Purkinje cell (primary cell): ENCODE results near the gene ELOF1. TPM values are rescaled to one million over a fixed set of nuclear protein-coding genes. Genes with fewer than 3 reads are reported as not detected.

Experiments
- polyA plus RNA-seq: library from polyadenylated mRNA; unstranded; fragments of >200 nt; fragmentation: Nextera tagmentation; gene quantifications from 2 replicates; pipeline ENCODE4 v1.2.1, GENCODE V29; 2014

The ELOF1 gene
- polyA plus RNA-seq, result 17.2 and 21.9 TPM in 2 replicates

GRCh38 chr19:11558881-11559828, at the start of gene ELOF1:
Gene ELOF1 (minus strand): TSS chr19:11559230. CDS start chr19:11554347, 4,883 bp downstream.

GRCh38 chr19:11597202-11598102, 38.4 kb upstream of the ELOF1 start, which contains the start of gene ZNF627:
Gene ZNF627 (plus strand): TSS chr19:11597483. CDS start chr19:11597628, 145 bp downstream.

GRCh38 chr19:11577451-11578257, 18.6 kb upstream of the ELOF1 start, which contains the start of gene ACP5:
Gene ACP5 (minus strand): TSS chr19:11577645. CDS start chr19:11577317, 328 bp downstream.

GRCh38 chr19:11538232-11539036, 20.6 kb downstream of the ELOF1 start, which contains the start of gene CNN1:
Gene CNN1 (plus strand): TSS chr19:11538851. CDS start chr19:11538928, 77 bp downstream.

GRCh38 chr19:11528551-11529341, 30.3 kb downstream of the ELOF1 start, which contains the start of gene ECSIT:
Gene ECSIT (minus strand): TSS chr19:11529134. CDS start chr19:11519170, 9,964 bp downstream.

GRCh38 chr19:11505504-11506100, 53.4 kb downstream of the ELOF1 start, which contains the start of gene ZNF653:
Gene ZNF653 (minus strand): TSS chr19:11505839. CDS start chr19:11505786, 53 bp downstream.

Other genes with a start within 250 kb of the ELOF1 start
- gene RAB3D, start 219.6 kb downstream of the ELOF1 start, polyA plus RNA-seq, result 0.90 and 1.9 TPM in 2 replicates
- gene TMEM205, start 213.0 kb downstream of the ELOF1 start, polyA plus RNA-seq, result 56.6 and 111 TPM in 2 replicates
- 0.47 and 2.0 TPM in 2 replicates for gene CCDC159, start 212.7 kb downstream of the ELOF1 start, polyA plus RNA-seq
- 8.4 and 12.7 TPM in 2 replicates for gene PLPPR2, start 203.8 kb downstream of the ELOF1 start, polyA plus RNA-seq
- gene SWSAP1, start 184.6 kb downstream of the ELOF1 start, polyA plus RNA-seq, result 1.2 TPM in 1 of 2 replicates, not detected in the other
- gene EPOR, start 174.9 kb downstream of the ELOF1 start, polyA plus RNA-seq, result 4.7 and 5.7 TPM in 2 replicates
- 3.5 TPM in 1 of 2 replicates, not detected in the other for gene RGL3, start 139.9 kb downstream of the ELOF1 start, polyA plus RNA-seq
- 0.99 and 3.2 TPM in 2 replicates for gene ODAD3, start 124.1 kb downstream of the ELOF1 start, polyA plus RNA-seq
- 13.8 and 37.1 TPM in 2 replicates for gene PRKCSH, start 123.6 kb downstream of the ELOF1 start, polyA plus RNA-seq
- gene ELAVL3, start 78.2 kb downstream of the ELOF1 start, polyA plus RNA-seq, result 4.9 and 6.3 TPM in 2 replicates
- gene ZNF653, start 53.4 kb downstream of the ELOF1 start, polyA plus RNA-seq, result not detected in 2 replicates
- 10.3 and 11.8 TPM in 2 replicates for gene ECSIT, start 30.1 kb downstream of the ELOF1 start, polyA plus RNA-seq
- gene CNN1, start 20.4 kb downstream of the ELOF1 start, polyA plus RNA-seq, result not detected in 2 replicates
- not detected in 2 replicates for gene ACP5, start 18.4 kb upstream of the ELOF1 start, polyA plus RNA-seq
- gene ZNF627, start 38.3 kb upstream of the ELOF1 start, polyA plus RNA-seq, result 8.2 and 9.8 TPM in 2 replicates
- 0.57 and 1.6 TPM in 2 replicates for gene ZNF823, start 179.7 kb upstream of the ELOF1 start, polyA plus RNA-seq
- 12.6 and 16.6 TPM in 2 replicates for gene ZNF441, start 207.8 kb upstream of the ELOF1 start, polyA plus RNA-seq
- 1.4 and 2.3 TPM in 2 replicates for gene ZNF491, start 239.3 kb upstream of the ELOF1 start, polyA plus RNA-seq